ENCODE results near the gene TICAM1. TPM values are rescaled to one million over a fixed set of nuclear protein-coding genes. Genes with fewer than 3 reads are reported as not detected.

Gene TICAM1
- total and polyA plus RNA-seq, 2 of the 8 experiments (the other 6 are each of a cell fraction or from before 2014, with no cell fraction given), result 0.41 to 0.65 TPM

DNA sequence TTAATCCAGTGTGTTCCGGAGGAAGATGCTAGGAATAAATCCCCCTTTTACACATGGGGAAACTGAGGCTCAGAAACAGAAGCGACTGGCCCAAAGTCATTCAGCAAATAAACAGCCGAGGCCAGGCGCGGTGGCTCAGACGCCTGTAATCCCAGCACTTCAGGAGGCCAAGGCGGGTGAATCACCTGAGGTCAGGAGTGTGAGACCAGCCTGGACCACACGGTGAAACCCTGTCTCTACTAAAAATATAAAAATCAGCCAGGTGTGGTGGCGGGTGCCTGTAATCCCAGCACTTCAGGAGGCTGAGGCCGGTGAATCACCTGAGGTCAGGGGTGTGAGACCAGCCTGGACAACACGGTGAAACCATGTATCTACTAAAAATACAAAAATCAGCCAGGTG is 47.5 kb upstream of the TICAM1 start:
- Histone ChIP-seq H3K36me3 (ENCODE audit: control insufficient read depth in 2 of 4, insufficient read depth in 4 of 4, low read length in 3 of 4) (no peaks in the 10 kb centered on the region), H3K56ac (replicated peaks; ENCODE audit: insufficient read length, low read depth, low read length) (no peak overlapping the region), H4K8ac (ENCODE audit: extremely low read depth, insufficient read depth, low read length) (no peak overlapping the region; the same call in 1 of the 2 replicates), H3K23me2 (ENCODE audit: low read depth, low read length) (no peaks in the 10 kb centered on the region; the same call in 1 of the 2 replicates), H3K18ac (ENCODE audit: extremely low read depth, low read length) (0 out of 2 replicates have a peak overlapping the region, but pooled peaks have one; percentile 24), H3K27me3 (replicated peaks in 1 of 4; ENCODE audit: control insufficient read depth in 3 of 4, extremely low read depth in 1 of 4, insufficient read depth in 3 of 4, low read length in 3 of 4) (no peaks in the 10 kb centered on the region; a peak in 1 of 7 replicates), H3K4me3 (ENCODE audit: extremely low read depth in 1 of 4, insufficient read depth in 2 of 4, low read depth in 3 of 4, low read length in 4 of 4) (no peak overlapping the region), H3K79me2 (ENCODE audit: control insufficient read depth in 1 of 2, insufficient read depth in 2 of 2, low read length in 2 of 2) (no peaks in the 10 kb centered on the region), H3K4ac (replicated peaks; ENCODE audit: insufficient read length, low read depth, low read length) (peak overlapping the region; percentile 13), H3K4me2 (ENCODE audit: insufficient read depth in 1 of 2, low read depth in 2 of 2, low read length in 2 of 2) (no peak overlapping the region), H3K9me3 (ENCODE audit: insufficient read depth in 2 of 2, low read depth in 1 of 2, low read length in 1 of 2) (no peaks in the 10 kb centered on the region), H2BK15ac (ENCODE audit: low read length) (no peak overlapping the region), H2BK5ac (ENCODE audit: low read depth, low read length) (peak overlapping the region; percentile 87; the same call in 1 of the 2 replicates), H2BK120ac (replicated peaks; ENCODE audit: low read depth, low read length) (no peak overlapping the region), H3K79me1 (ENCODE audit: low read depth, low read length) (no peaks in the 10 kb centered on the region), H3K27ac (ENCODE audit: low read depth, low read length) (no peak overlapping the region), H2BK20ac (ENCODE audit: low read length) (peak overlapping the region; percentile 86; the same call in 1 of the 2 replicates), H2AK5ac (ENCODE audit: low read depth, low read length) (no peak overlapping the region), H4K20me1 (replicated peaks in 1 of 2; ENCODE audit: control insufficient read depth in 1 of 2, insufficient read depth in 2 of 2, low read length in 2 of 2) (no peaks in the 10 kb centered on the region), H3K23ac (ENCODE audit: insufficient read length) (no peak overlapping the region), H3K14ac (ENCODE audit: insufficient read length) (no peak overlapping the region), H2BK12ac (ENCODE audit: low read depth, low read length) (0 out of 2 replicates have a peak overlapping the region, but pooled peaks have one; percentile 39), H4K5ac (ENCODE audit: insufficient read length, low read depth, low read length) (no peak overlapping the region), H4K91ac (replicated peaks; ENCODE audit: insufficient read length, low read length) (no peak overlapping the region), H3K4me1 (replicated peaks in 1 of 4; ENCODE audit: control insufficient read depth in 3 of 4, insufficient read depth in 4 of 4, low read length in 3 of 4) (peaks cover 0 to 19% (median 15%) of the 10 kb centered on the region in 4 experiments; a peak in 6 of 7 replicates), H3K9ac (replicated peaks in 1 of 4; ENCODE audit: extremely low read depth in 1 of 4, low read depth in 3 of 4, low read length in 3 of 4) (no peak overlapping the region), H2AFZ (ENCODE audit: low read length) (no peak overlapping the region)
- 93% methylated on average over 11 of the region's 11 CpGs; no CpG with 5 or more reads in 1 of the 2 experiments for WGBS, 2 experiments (ENCODE audit: extremely low coverage in 1 of 2, insufficient coverage in 1 of 2, insufficient read length in 1 of 2, insufficient replicate concordance in 2 of 2, low coverage in 1 of 2, low lambda C conversion rate in 2 of 2, missing lambda C conversion rate in 1 of 2)
- no peak for TF ChIP-seq RBBP5 (IDR thresholded peaks at IDR 0.05; ENCODE audit: borderline replicate concordance, low read depth, low read length)
- no peak for TF ChIP-seq TCF12 (IDR thresholded peaks at IDR 0.05; ENCODE audit: low read depth, low read length)
- no peak for TF ChIP-seq E2F6 (IDR thresholded peaks at IDR 0.05)
- TF ChIP-seq NANOG (IDR thresholded peaks at IDR 0.05; ENCODE audit: insufficient read depth, low read depth, low read length, poor library complexity, severe bottlenecking), result no peak
- TF ChIP-seq EP300 (IDR thresholded peaks at IDR 0.05; ENCODE audit: borderline replicate concordance in 1 of 2, low read depth in 2 of 2, low read length in 2 of 2), result no peak
- TF ChIP-seq YY1 (IDR thresholded peaks at IDR 0.05; ENCODE audit: low read depth, low read length), result no peak
- FAIRE-seq (no peak), DNase-seq (ENCODE audit: low read depth in 1 of 2, low spot score in 2 of 2) (no peak)
- ChIA-PET POLR2A (ENCODE audit: partially characterized antibody) (interaction anchor here (0.5 to 1.2 kb wide), 2 partner anchors 21 to 90 kb away, joined by 3 read pairs; partner anchors contain the start of gene KDM4B), CTCF (ENCODE audit: partially characterized antibody) (interaction anchor here (0.6 to 1.8 kb wide), 3 partner anchors 12 to 33 kb away, joined by 3 to 4 read pairs (median 3); partner anchors contain the start of gene ARRDC5)

Data from H1 (cell line).